Prostate gland (tissue), 2 donors: ENCODE results near the gene ITLN2.

Source experiments
- POLR2AphosphoS5 ChIP-seq: sonication (generic); formaldehyde crosslinking; IDR thresholded peaks from one replicate; pipeline ENCODE4 v1.6.1; 2017; ENCODE audit warnings: antibody characterized with exemption
- TF ChIP-seq, protein P1 (sequence below), 4 experiments: fragments of 200-600 bp in 2 of 4; fragments of 450-650 bp in 2 of 4; sonication (generic) in 2 of 4; IDR thresholded peaks; 1 replicate in 3 of 4; 2 replicates in 1 of 4; pipeline ENCODE4 v1.5.1; 2016 to 2019; ENCODE audit warnings: antibody characterized with exemption in 4 of 4, mild to moderate bottlenecking in 2 of 4, moderate library complexity in 2 of 4

- peak; percentile 10 for TF ChIP-seq POLR2AphosphoS5
- TF ChIP-seq, protein P1, sequence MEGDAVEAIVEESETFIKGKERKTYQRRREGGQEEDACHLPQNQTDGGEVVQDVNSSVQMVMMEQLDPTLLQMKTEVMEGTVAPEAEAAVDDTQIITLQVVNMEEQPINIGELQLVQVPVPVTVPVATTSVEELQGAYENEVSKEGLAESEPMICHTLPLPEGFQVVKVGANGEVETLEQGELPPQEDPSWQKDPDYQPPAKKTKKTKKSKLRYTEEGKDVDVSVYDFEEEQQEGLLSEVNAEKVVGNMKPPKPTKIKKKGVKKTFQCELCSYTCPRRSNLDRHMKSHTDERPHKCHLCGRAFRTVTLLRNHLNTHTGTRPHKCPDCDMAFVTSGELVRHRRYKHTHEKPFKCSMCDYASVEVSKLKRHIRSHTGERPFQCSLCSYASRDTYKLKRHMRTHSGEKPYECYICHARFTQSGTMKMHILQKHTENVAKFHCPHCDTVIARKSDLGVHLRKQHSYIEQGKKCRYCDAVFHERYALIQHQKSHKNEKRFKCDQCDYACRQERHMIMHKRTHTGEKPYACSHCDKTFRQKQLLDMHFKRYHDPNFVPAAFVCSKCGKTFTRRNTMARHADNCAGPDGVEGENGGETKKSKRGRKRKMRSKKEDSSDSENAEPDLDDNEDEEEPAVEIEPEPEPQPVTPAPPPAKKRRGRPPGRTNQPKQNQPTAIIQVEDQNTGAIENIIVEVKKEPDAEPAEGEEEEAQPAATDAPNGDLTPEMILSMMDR (IDR thresholded peaks at IDR 0.05), result peak in 2 of 4 experiments; percentile 26 to 38
Observed at GRCh38 chr1:160993544-160994193, 39.1 kb upstream of the ITLN2 start.
